Measurements from ENCODE around the gene KRTAP10-10.
"Not testable (repeated sequence)": the region's sequence is repeated elsewhere in the genome, so short reads cannot be mapped to it uniquely, and the experiment has no call there.

The KRTAP10-10 gene

GRCh38 chr21:44653656-44654575 is 16.8 kb downstream of the KRTAP10-10 start:
- no peak for DNase-seq

- DNase-seq, result no peak
These were observed 17.5 kb downstream of the KRTAP10-10 start, which contains the start of gene KRTAP12-4 for GRCh38 chr21:44654576-44655175. Gene KRTAP12-4, minus strand, starts transcription at chr21:44654659. Its CDS starts 45 bp downstream, at chr21:44654614.

- no peak for DNase-seq
These were observed 19.7 kb downstream of the KRTAP10-10 start for GRCh38 chr21:44656868-44657267.

GRCh38 chr21:44657635-44658540 is 20.7 kb downstream of the KRTAP10-10 start, which contains the start of gene KRTAP12-3:
Gene KRTAP12-3, plus strand, starts transcription at chr21:44657932. Its CDS starts 48 bp downstream, at chr21:44657980.
- no peak for DNase-seq

- DNase-seq, result no peak
These were observed 21.4 kb downstream of the KRTAP10-10 start for GRCh38 chr21:44658541-44658910.

GRCh38 chr21:44658913-44659595 is 21.9 kb downstream of the KRTAP10-10 start:
- DNase-seq, result no peak

- DNase-seq, result not testable (repeated sequence)
These were observed 24.4 kb downstream of the KRTAP10-10 start for GRCh38 chr21:44661567-44661966.

- no peak for DNase-seq
These were observed 27.5 kb downstream of the KRTAP10-10 start for GRCh38 chr21:44664691-44665090.

- DNase-seq, result no peak
These were observed 29.5 kb downstream of the KRTAP10-10 start, which contains the start of gene KRTAP12-2 for GRCh38 chr21:44666401-44667320. Gene KRTAP12-2, minus strand, starts transcription at chr21:44666927. Its CDS starts 41 bp downstream, at chr21:44666886.

GRCh38 chr21:44667612-44668011 is 30.5 kb downstream of the KRTAP10-10 start:
- no peak for DNase-seq

GRCh38 chr21:44670642-44671432 is 33.7 kb downstream of the KRTAP10-10 start:
- no peak for DNase-seq

GRCh38 chr21:44671911-44672310 is 34.8 kb downstream of the KRTAP10-10 start:
- DNase-seq, result no peak

GRCh38 chr21:44677881-44678280 is 40.7 kb downstream of the KRTAP10-10 start:
- DNase-seq, result no peak

- no peak for DNase-seq
These were observed 44.0 kb downstream of the KRTAP10-10 start for GRCh38 chr21:44681152-44681551.

GRCh38 chr21:44681861-44682579 is 44.9 kb downstream of the KRTAP10-10 start, which contains the start of gene KRTAP12-1:
Gene KRTAP12-1, minus strand, starts transcription at chr21:44682163. Its CDS starts 40 bp downstream, at chr21:44682123.
- no peak for DNase-seq

- no peak for DNase-seq
These were observed 45.5 kb downstream of the KRTAP10-10 start for GRCh38 chr21:44682580-44683151.

- no peak for DNase-seq
These were observed 46.9 kb downstream of the KRTAP10-10 start for GRCh38 chr21:44684077-44684476.

- DNase-seq, result no peak
These were observed 47.3 kb downstream of the KRTAP10-10 start for GRCh38 chr21:44684483-44684882.

GRCh38 chr21:44685050-44685449 is 47.9 kb downstream of the KRTAP10-10 start:
- not testable (repeated sequence) for DNase-seq
